AG04449 (cell line): ENCODE results near the gene DNAAF5.

Experiments used
- CTCF ChIA-PET: fragments of 350-600 bp; formaldehyde crosslinking; extraction: SDS; loops from one replicate; lab custom pipeline; 2021; ENCODE audit warnings: antibody characterized with exemption; lab: Yijun Ruan, JAX
- POLR2A ChIA-PET: fragments of 400-600, 350-600 bp; formaldehyde crosslinking; extraction: SDS; loops from one replicate; lab custom pipeline; 2020; ENCODE audit warnings: antibody characterized with exemption, inconsistent platforms; lab: Yijun Ruan, JAX
- DNase-seq: peaks from one replicate; pipeline ENCODE4 v3.0.0-alpha.2; 2010; ENCODE audit warnings: low read depth, low spot score
- H3K4me3 ChIP-seq: 2 replicates; pipeline ENCODE4 v1.5.1; 2011; ENCODE audit warnings: low read depth, mild to moderate bottlenecking, control low read depth, low read length
- CTCF ChIP-seq: IDR thresholded peaks from one replicate; pipeline ENCODE4 v1.5.1; 2011; ENCODE audit warnings: mild to moderate bottlenecking, moderate library complexity, low read length, control low read depth, inconsistent platforms; ENCODE audit not compliant: insufficient read depth; ENCODE audit errors: missing control alignments

Gene DNAAF5

GRCh38 chr7:711922-712380 is 14.5 kb upstream of the DNAAF5 start:
- DNase-seq, result no peak
- ChIA-PET CTCF (no interaction called here), POLR2A (no interaction called here)
- H3K4me3 ChIP-seq, result peak overlapping the region; percentile 37
- TF ChIP-seq CTCF, result no peak

GRCh38 chr7:712381-713138 is 13.9 kb upstream of the DNAAF5 start:
- DNase-seq, result no peak
- peak overlapping the region; percentile 37 for H3K4me3 ChIP-seq
- POLR2A ChIA-PET, result no interaction called here
- TF ChIP-seq CTCF, result no peak
- CTCF ChIA-PET, result no interaction called here

GRCh38 chr7:713139-713457 is 13.4 kb upstream of the DNAAF5 start:
- ChIA-PET POLR2A (no interaction called here), CTCF (no interaction called here)
- no peak for DNase-seq
- TF ChIP-seq CTCF, result no peak
- H3K4me3 ChIP-seq, result no peak overlapping the region

- ChIA-PET POLR2A (no interaction called here), CTCF (no interaction called here)
- TF ChIP-seq CTCF, result no peak
- no peak overlapping the region for H3K4me3 ChIP-seq
- DNase-seq, result no peak
Measured at GRCh38 chr7:713488-714230, 12.8 kb upstream of the DNAAF5 start.

- H3K4me3 ChIP-seq, result no peak overlapping the region
- ChIA-PET CTCF (no interaction called here), POLR2A (no interaction called here)
- no peak for TF ChIP-seq CTCF
- DNase-seq, result no peak
Measured at GRCh38 chr7:714251-714671, 12.2 kb upstream of the DNAAF5 start.

GRCh38 chr7:716222-716621 is 10.3 kb upstream of the DNAAF5 start:
- ChIA-PET POLR2A (no interaction called here), CTCF (interaction anchor here (1.2 kb wide), 1 partner anchor 15 kb away, joined by 3 read pairs; no protein-coding TSS in a partner anchor)
- no peak overlapping the region for H3K4me3 ChIP-seq
- DNase-seq, result no peak
- no peak for TF ChIP-seq CTCF
